H9 (cell line): ENCODE results near the gene PPP5C. TPM values are rescaled to one million over a fixed set of nuclear protein-coding genes. Genes with fewer than 3 reads are reported as not detected.

Experiments
- DNase-seq: peaks from one replicate; pipeline ENCODE4 v3.0.0-alpha.2; 2017
- H2AFZ ChIP-seq: one replicate; pipeline ENCODE4 v1.6.1; 2013; ENCODE audit warnings: mild to moderate bottlenecking, low read length, control low read depth, moderate library complexity
- H2AK5ac ChIP-seq: 2 replicates; pipeline ENCODE4 v1.6.1; 2013; ENCODE audit warnings: low read length, control low read depth, mixed read lengths; ENCODE audit not compliant: insufficient read length
- H2BK120ac ChIP-seq: one replicate; pipeline ENCODE4 v1.6.1; 2013; ENCODE audit warnings: low read depth, mild to moderate bottlenecking, low read length, control low read depth, inconsistent platforms; ENCODE audit not compliant: poor library complexity, severe bottlenecking
- H2BK12ac ChIP-seq: 2 replicates; pipeline ENCODE4 v1.6.1; 2013; ENCODE audit warnings: low read length, control low read depth, mixed read lengths, low read depth; ENCODE audit not compliant: insufficient read length
- H2BK15ac ChIP-seq: 2 replicates; pipeline ENCODE4 v1.6.1; 2013; ENCODE audit warnings: low read depth, low read length, control low read depth
- H2BK20ac ChIP-seq: one replicate; pipeline ENCODE4 v1.6.1; 2013; ENCODE audit warnings: low read depth, mild to moderate bottlenecking, low read length, control low read depth, inconsistent platforms; ENCODE audit not compliant: poor library complexity, severe bottlenecking
- H2BK5ac ChIP-seq: 2 replicates; pipeline ENCODE4 v1.6.1; 2013; ENCODE audit warnings: low read length, control low read depth, mixed read lengths; ENCODE audit not compliant: insufficient read length
- H3K14ac ChIP-seq: 2 replicates; pipeline ENCODE4 v1.6.1; 2013; ENCODE audit warnings: low read length, control low read depth; ENCODE audit not compliant: insufficient read depth
- H3K18ac ChIP-seq: 2 replicates; pipeline ENCODE4 v1.6.1; 2013; ENCODE audit warnings: low read depth, mild to moderate bottlenecking, mixed read lengths, low read length, control low read depth; ENCODE audit not compliant: insufficient read length
- H3K23ac ChIP-seq: 2 replicates; pipeline ENCODE4 v1.6.1; 2013; ENCODE audit warnings: low read length, control low read depth, mixed read lengths, low read depth; ENCODE audit not compliant: insufficient read length
- H3K23me2 ChIP-seq: 2 replicates; pipeline ENCODE4 v1.6.1; 2013; ENCODE audit warnings: low read depth, mild to moderate bottlenecking, mixed read lengths, low read length, control low read depth; ENCODE audit not compliant: insufficient read length, poor library complexity, severe bottlenecking
- H3K27ac ChIP-seq: 2 replicates; pipeline ENCODE4 v1.5.1; 2013; ENCODE audit warnings: low read length, control low read depth, mixed read lengths, low read depth; ENCODE audit not compliant: insufficient read length
- H3K27me3 ChIP-seq: 2 replicates; pipeline ENCODE4 v1.6.1; 2013; ENCODE audit warnings: low read length, control low read depth, inconsistent platforms; ENCODE audit not compliant: insufficient read depth
- H3K4ac ChIP-seq: 2 replicates; pipeline ENCODE4 v1.6.1; 2013; ENCODE audit warnings: low read depth, mild to moderate bottlenecking, control low read depth, inconsistent platforms, low read length, moderate library complexity
- H3K4me1 ChIP-seq: 2 replicates; pipeline ENCODE4 v1.6.1; 2013; ENCODE audit warnings: low read length, control low read depth, inconsistent platforms; ENCODE audit not compliant: insufficient read depth
- H3K4me2 ChIP-seq: 2 replicates; pipeline ENCODE4 v1.6.1; 2013; ENCODE audit warnings: low read length, control low read depth, mixed read lengths; ENCODE audit not compliant: insufficient read length, insufficient read depth
- H3K56ac ChIP-seq: 2 replicates; pipeline ENCODE4 v1.6.1; 2013; ENCODE audit warnings: low read depth, mild to moderate bottlenecking, mixed read lengths, low read length, control low read depth; ENCODE audit not compliant: insufficient read length
- H3K79me1 ChIP-seq: 2 replicates; pipeline ENCODE4 v1.6.1; 2013; ENCODE audit warnings: low read depth, mild to moderate bottlenecking, moderate library complexity, low read length, control low read depth, inconsistent platforms; ENCODE audit not compliant: insufficient read depth, poor library complexity, severe bottlenecking
- H3K79me2 ChIP-seq: 2 replicates; pipeline ENCODE4 v1.6.1; 2013; ENCODE audit warnings: low read length, control low read depth, inconsistent platforms; ENCODE audit not compliant: insufficient read depth
- H3K9ac ChIP-seq: 2 replicates; pipeline ENCODE4 v1.6.1; 2013; ENCODE audit warnings: low read length, control low read depth, mixed read lengths; ENCODE audit not compliant: insufficient read length; ENCODE audit errors: extremely low read depth
- H3K9me3 ChIP-seq: one replicate; pipeline ENCODE4 v1.6.1; 2013; ENCODE audit warnings: low read depth, low read length, inconsistent platforms; ENCODE audit not compliant: control insufficient read depth
- H3T11ph ChIP-seq: one replicate; pipeline ENCODE4 v1.6.1; 2013; ENCODE audit warnings: mild to moderate bottlenecking, low read length, control low read depth, inconsistent platforms
- H4K20me1 ChIP-seq: one replicate; pipeline ENCODE4 v1.6.1; 2013; ENCODE audit not compliant: control insufficient read depth, insufficient read length, insufficient read depth
- H4K5ac ChIP-seq: 2 replicates; pipeline ENCODE4 v1.6.1; 2013; ENCODE audit warnings: low read depth, mild to moderate bottlenecking, mixed read lengths, low read length, control low read depth; ENCODE audit not compliant: insufficient read length
- H4K8ac ChIP-seq: replicated peaks from 2 replicates; pipeline ENCODE4 v1.6.1; 2013; ENCODE audit warnings: low read length, control low read depth, mixed read lengths, low read depth; ENCODE audit not compliant: insufficient read length
- H4K91ac ChIP-seq: 2 replicates; pipeline ENCODE4 v1.6.1; 2013; ENCODE audit warnings: low read depth, mild to moderate bottlenecking, moderate library complexity, mixed read lengths, low read length, control low read depth; ENCODE audit not compliant: insufficient read length
- H3K27ac Mint-ChIP-seq, 3 experiments: 2 replicates in 2 of 3; 3 replicates in 1 of 3; pipeline ENCODE4 v1.8.0; 2020 to 2021; ENCODE audit warnings: mixed read lengths in 3 of 3, mild to moderate bottlenecking in 1 of 3, moderate library complexity in 1 of 3
- H3K27me3 Mint-ChIP-seq: 2 replicates; pipeline ENCODE4 v1.8.0; 2021; ENCODE audit warnings: low read depth, mild to moderate bottlenecking, moderate library complexity, mixed read lengths
- H3K36me3 Mint-ChIP-seq, 3 experiments: 2 replicates in 2 of 3; 3 replicates in 1 of 3; pipeline ENCODE4 v1.8.0; 2020 to 2021; ENCODE audit warnings: low read depth in 3 of 3, mixed read lengths in 3 of 3; ENCODE audit not compliant: insufficient read depth in 1 of 3
- H3K4me1 Mint-ChIP-seq, 2 experiments: 2 replicates each; pipeline ENCODE4 v1.8.0; 2020; ENCODE audit warnings: mixed read lengths in 2 of 2
- H3K4me3 Mint-ChIP-seq, 2 experiments: 2 replicates in 1 of 2; 3 replicates in 1 of 2; pipeline ENCODE4 v1.8.0; 2020 to 2021; ENCODE audit warnings: mild to moderate bottlenecking in 2 of 2, mixed read lengths in 2 of 2, moderate library complexity in 1 of 2
- H3K9me3 Mint-ChIP-seq, 2 experiments: 2 replicates in 1 of 2; 3 replicates in 1 of 2; pipeline ENCODE4 v1.8.0; 2020; ENCODE audit warnings: mild to moderate bottlenecking in 2 of 2, mixed read lengths in 2 of 2, moderate library complexity in 1 of 2
- CTCF ChIP-seq: fragments of 200-600 bp; sonication (generic); conservative IDR thresholded peaks from 3 replicates; pipeline ENCODE4 v1.8.0; 2021; ENCODE audit warnings: antibody characterized with exemption, mild to moderate bottlenecking
- WGBS: extraction: QIAGEN DNeasy Blood & Tissue Kit; methylation state at CpG from one replicate; pipeline ENCODE4 v1.1.7; 2013; ENCODE audit warnings: missing lambda C conversion rate, low lambda C conversion rate, mixed read lengths; ENCODE audit not compliant: insufficient read length; ENCODE audit errors: extremely low coverage; 5-methylcytosine and 5-hydroxymethylcytosine counted together
- total RNA-seq: library from RNA; stranded (reverse); gene quantifications from 2 replicates; pipeline ENCODE4 v1.2.1, GENCODE V29; 2021

PPP5C gene
- total RNA-seq, 1 experiment from 2014 or later: 108 TPM

- no peak overlapping the region for H2BK12ac ChIP-seq
- Mint-ChIP-seq H3K36me3 (no peaks in the 10 kb centered on the region), H3K4me3 (no peak overlapping the region), H3K27ac (no peak overlapping the region), H3K27me3 (peaks cover 6% of the 10 kb centered on the region), H3K4me1 (peaks cover 13 to 20% of the 10 kb centered on the region in 2 experiments), H3K9me3 (no peaks in the 10 kb centered on the region; a peak in 2 of 5 replicates)
- no peak overlapping the region for H2BK120ac ChIP-seq
- no peak for DNase-seq
- H3T11ph ChIP-seq: no peak overlapping the region
- H4K20me1 ChIP-seq: no peaks in the 10 kb centered on the region
- no peak overlapping the region for H3K23ac ChIP-seq
- no peak overlapping the region for H3K56ac ChIP-seq
- H4K8ac ChIP-seq: no peak overlapping the region
- H3K18ac ChIP-seq: no peak overlapping the region
- no peak overlapping the region for H3K27ac ChIP-seq
- H3K14ac ChIP-seq: no peak overlapping the region
- no CpG with 5 or more reads among the region's 7 CpGs for WGBS
- TF ChIP-seq CTCF: no peak
- H3K23me2 ChIP-seq: no peaks in the 10 kb centered on the region
- H3K79me1 ChIP-seq: no peaks in the 10 kb centered on the region
- H3K4ac ChIP-seq: no peak overlapping the region
- no peak overlapping the region for H3K4me2 ChIP-seq
- no peak overlapping the region for H2AFZ ChIP-seq
- H2BK15ac ChIP-seq: no peak overlapping the region
- H4K91ac ChIP-seq: no peak overlapping the region
- no peak overlapping the region for H4K5ac ChIP-seq
- no peak overlapping the region for H3K9ac ChIP-seq
- H3K9me3 ChIP-seq: no peaks in the 10 kb centered on the region
- no peak overlapping the region for H2BK20ac ChIP-seq
- no peak overlapping the region for H2AK5ac ChIP-seq
- H3K4me1 ChIP-seq: no peaks in the 10 kb centered on the region
- no peak overlapping the region for H2BK5ac ChIP-seq
- no peaks in the 10 kb centered on the region for H3K27me3 ChIP-seq
- H3K79me2 ChIP-seq: no peaks in the 10 kb centered on the region
Observed at GRCh38 chr19:46420056-46420455, 73.2 kb downstream of the PPP5C start.
